ENCODE data around the gene YBX3.
"Not testable (repeated sequence)": the region's sequence is repeated elsewhere in the genome, so short reads cannot be mapped to it uniquely, and the experiment has no call there.

YBX3 gene

GRCh38 chr12:10722905-10723746 is at the start of gene YBX3:
TSS of gene YBX3 (minus strand) at chr12:10723323. CDS start at chr12:10723111, 212 bp downstream.
- in situ Hi-C loops (cut with MboI; ENCODE audit: low sequenced_read_pairs), result no loop called here

GRCh38 chr12:10771132-10771733 is 48.1 kb upstream of the YBX3 start:
- in situ Hi-C loops (cut with MboI; ENCODE audit: low sequenced_read_pairs), result loop anchor here (10.0 kb wide), 1 partner anchor 714 kb away; no protein-coding TSS in a partner anchor

GRCh38 chr12:10759657-10760056 is 36.5 kb upstream of the YBX3 start:
- in situ Hi-C loops (cut with MboI; ENCODE audit: low sequenced_read_pairs), result loop anchor here (10.0 kb wide), 1 partner anchor 435 kb away; no protein-coding TSS in a partner anchor

- in situ Hi-C loops (cut with MboI; ENCODE audit: low sequenced_read_pairs), result no loop called here
These were observed 33.1 kb upstream of the YBX3 start for GRCh38 chr12:10756194-10756593.

- in situ Hi-C loops (cut with MboI; ENCODE audit: low sequenced_read_pairs), result no loop called here
These were observed 29.9 kb upstream of the YBX3 start for GRCh38 chr12:10753059-10753458.

GRCh38 chr12:10750385-10750727 is 27.2 kb upstream of the YBX3 start:
- in situ Hi-C loops (cut with MboI; ENCODE audit: low sequenced_read_pairs), result no loop called here

- in situ Hi-C loops (cut with MboI; ENCODE audit: low sequenced_read_pairs), result no loop called here
These were observed 26.7 kb upstream of the YBX3 start for GRCh38 chr12:10749700-10750384.

GRCh38 chr12:10747730-10748129 is 24.6 kb upstream of the YBX3 start:
- in situ Hi-C loops (cut with MboI; ENCODE audit: low sequenced_read_pairs), result no loop called here

GRCh38 chr12:10743420-10743819 is 20.3 kb upstream of the YBX3 start:
- in situ Hi-C loops (cut with MboI; ENCODE audit: low sequenced_read_pairs), result not testable (repeated sequence)

- in situ Hi-C loops (cut with MboI; ENCODE audit: low sequenced_read_pairs), result no loop called here
These were observed 18.7 kb upstream of the YBX3 start for GRCh38 chr12:10741845-10742244.

- in situ Hi-C loops (cut with MboI; ENCODE audit: low sequenced_read_pairs), result no loop called here
These were observed 17.1 kb upstream of the YBX3 start for GRCh38 chr12:10740182-10740581.

GRCh38 chr12:10739157-10740118 is 16.3 kb upstream of the YBX3 start:
- in situ Hi-C loops (cut with MboI; ENCODE audit: low sequenced_read_pairs), result no loop called here

- in situ Hi-C loops (cut with MboI; ENCODE audit: low sequenced_read_pairs), result no loop called here
These were observed 14.1 kb upstream of the YBX3 start for GRCh38 chr12:10737249-10737648.

GRCh38 chr12:10736463-10736862 is 13.3 kb upstream of the YBX3 start:
- in situ Hi-C loops (cut with MboI; ENCODE audit: low sequenced_read_pairs), result no loop called here

GRCh38 chr12:10735428-10735827 is 12.3 kb upstream of the YBX3 start:
- in situ Hi-C loops (cut with MboI; ENCODE audit: low sequenced_read_pairs), result no loop called here

GRCh38 chr12:10732549-10732948 is 9.4 kb upstream of the YBX3 start:
- in situ Hi-C loops (cut with MboI; ENCODE audit: low sequenced_read_pairs), result no loop called here

- in situ Hi-C loops (cut with MboI; ENCODE audit: low sequenced_read_pairs), result no loop called here
These were observed 8.9 kb upstream of the YBX3 start for GRCh38 chr12:10732066-10732465.

GRCh38 chr12:10730559-10730958 is 7.4 kb upstream of the YBX3 start:
- in situ Hi-C loops (cut with MboI; ENCODE audit: low sequenced_read_pairs), result no loop called here

GRCh38 chr12:10728091-10728490 is 5.0 kb upstream of the YBX3 start:
- in situ Hi-C loops (cut with MboI; ENCODE audit: low sequenced_read_pairs), result no loop called here

- in situ Hi-C loops (cut with MboI; ENCODE audit: low sequenced_read_pairs), result no loop called here
These were observed 3.8 kb upstream of the YBX3 start for GRCh38 chr12:10726945-10727344.

GRCh38 chr12:10725003-10725402 is 1.9 kb upstream of the YBX3 start:
- in situ Hi-C loops (cut with MboI; ENCODE audit: low sequenced_read_pairs), result no loop called here

Data from HL-60/S4 (cell line).